ENCODE data around the gene RSAD1. TPM values are rescaled to one million over a fixed set of nuclear protein-coding genes. Genes with fewer than 3 reads are reported as not detected.
A peak's percentile ranks its signal among the peaks of the same experiment; 100 is the strongest.

Gene RSAD1
- total and polyA plus RNA-seq, 2 donors: 17.0 to 29.2 TPM

DNA sequence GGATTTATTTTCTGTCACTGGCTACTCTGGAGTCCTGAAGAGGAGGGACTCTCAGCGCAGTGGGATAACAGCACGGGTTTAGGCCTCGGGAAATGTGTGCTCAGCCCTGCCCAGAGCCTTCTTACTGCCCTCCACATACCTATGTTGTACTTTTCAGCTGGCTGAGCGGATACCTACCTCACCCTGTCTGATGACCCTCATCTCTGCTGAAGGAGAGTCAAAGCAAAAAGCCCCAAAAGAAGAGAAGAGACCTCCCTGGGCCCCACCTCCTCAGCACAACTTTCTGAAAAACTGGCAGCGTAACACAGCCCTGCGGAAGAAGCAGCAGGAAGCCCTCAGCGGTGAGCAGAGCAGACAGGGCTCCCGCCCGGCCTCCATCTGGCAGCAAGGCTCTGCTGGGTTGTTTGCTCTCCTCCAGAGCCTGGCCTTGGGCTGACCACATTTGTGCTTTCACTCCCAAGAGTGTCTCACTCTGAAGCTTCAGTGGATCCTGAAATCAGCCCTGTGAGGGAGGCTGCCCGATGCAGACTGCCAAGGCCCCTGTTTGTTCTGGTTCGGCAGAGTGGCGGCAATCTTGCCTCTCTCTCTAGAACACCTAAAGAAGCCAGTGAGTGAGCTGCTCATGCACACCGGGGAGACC lies 39.8 kb downstream of the RSAD1 start:
- no peaks in the 10 kb centered on the region for H3K4me1 ChIP-seq (ENCODE audit: insufficient read depth)
- peak overlapping the region; percentile 27 for H3K27ac ChIP-seq (ENCODE audit: low read depth)
- WGBS: 61% methylated on average over 13 of the region's 13 CpGs
- no peak overlapping the region for H3K4me3 ChIP-seq (ENCODE audit: low read depth, low read length)
- H3K36me3 ChIP-seq (ENCODE audit: insufficient read depth): no peaks in the 10 kb centered on the region
- DNase-seq (ENCODE audit: extremely low spot score): no peak

DNA sequence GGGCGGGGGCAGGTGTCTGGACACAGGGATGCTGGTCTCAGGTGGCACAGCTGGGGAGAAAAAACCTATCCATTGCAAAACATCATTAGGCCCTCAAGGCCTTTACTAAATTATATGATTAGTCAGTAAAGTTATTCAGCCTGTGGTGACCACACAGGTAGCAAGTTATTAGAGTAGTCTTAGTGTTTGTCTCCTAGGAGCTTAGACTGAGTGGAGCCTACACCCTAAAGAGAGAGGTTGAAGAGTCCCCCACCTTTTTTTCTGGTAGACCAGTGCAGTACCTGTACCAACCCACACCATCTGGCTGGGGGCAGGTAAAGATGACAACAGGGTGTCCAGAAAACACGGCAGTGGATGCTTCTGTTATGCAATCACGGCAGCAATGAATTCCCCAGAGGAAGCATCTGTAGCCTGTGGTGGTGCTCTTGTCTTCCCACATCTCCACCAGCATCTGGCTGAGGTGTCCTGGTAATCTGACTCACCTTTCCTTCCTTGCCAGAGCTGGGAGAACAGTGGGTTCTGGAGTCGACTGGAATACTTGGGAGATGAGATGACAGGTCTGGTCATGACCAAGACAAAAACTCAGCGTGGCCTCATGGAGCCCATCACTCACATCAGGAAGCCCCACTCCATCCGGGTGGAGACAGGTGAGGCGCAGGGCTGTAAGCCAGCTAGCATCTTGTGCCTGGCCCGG lies 40.6 kb downstream of the RSAD1 start:
- Histone ChIP-seq H3K27ac (ENCODE audit: low read depth) (no peak overlapping the region), H3K4me3 (ENCODE audit: low read depth, low read length) (no peak overlapping the region), H3K36me3 (ENCODE audit: insufficient read depth) (no peaks in the 10 kb centered on the region), H3K4me1 (ENCODE audit: insufficient read depth) (no peaks in the 10 kb centered on the region)
- WGBS: 91% methylated on average over 8 of the region's 8 CpGs
- DNase-seq (ENCODE audit: extremely low spot score): no peak

DNA sequence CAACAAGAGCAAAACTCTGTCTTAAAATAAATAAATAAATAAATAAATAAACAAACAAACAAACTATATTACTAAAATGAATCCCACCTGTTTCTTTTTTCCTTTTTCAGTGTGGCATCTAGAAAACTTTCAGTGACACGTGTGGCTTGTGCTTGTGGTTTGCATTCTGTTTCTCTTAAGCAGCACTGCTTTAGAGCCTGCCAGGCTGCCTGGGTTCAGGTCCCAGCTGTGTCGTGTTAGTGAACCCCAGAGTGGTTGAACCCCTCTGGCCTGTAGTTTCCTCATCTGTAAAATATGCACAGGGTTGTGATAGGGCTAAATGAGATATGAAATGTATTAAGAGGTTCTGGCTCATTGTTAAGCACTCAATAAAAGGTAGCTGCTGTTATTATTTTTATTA lies 41.8 kb downstream of the RSAD1 start:
- no peak overlapping the region for H3K27ac ChIP-seq (ENCODE audit: low read depth)
- 89% methylated on average over 2 of the region's 2 CpGs for WGBS
- H3K4me1 ChIP-seq (ENCODE audit: insufficient read depth): no peaks in the 10 kb centered on the region
- no peaks in the 10 kb centered on the region for H3K36me3 ChIP-seq (ENCODE audit: insufficient read depth)
- no peak for DNase-seq (ENCODE audit: extremely low spot score)
- no peak overlapping the region for H3K4me3 ChIP-seq (ENCODE audit: low read depth, low read length)

DNA sequence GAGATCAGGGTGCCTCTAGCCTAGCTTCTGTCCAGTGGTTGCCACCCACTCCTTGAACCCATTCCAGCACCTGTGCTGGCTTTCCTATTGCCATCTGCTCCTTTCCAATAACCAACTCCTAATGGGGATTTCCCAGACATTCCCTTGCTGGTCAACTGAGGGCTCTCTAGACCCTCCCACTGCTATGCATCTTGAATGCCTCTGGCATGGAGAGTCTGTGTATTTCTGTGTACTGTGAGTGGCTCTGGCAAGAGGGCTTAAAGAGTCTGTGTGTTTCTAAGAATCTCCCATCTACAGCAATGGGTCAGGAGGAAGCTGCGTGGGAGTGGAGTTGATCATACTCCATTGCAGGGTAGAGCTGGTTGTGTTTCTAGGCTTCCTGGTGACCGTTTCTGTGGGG lies 42.9 kb downstream of the RSAD1 start:
- H3K36me3 ChIP-seq (ENCODE audit: insufficient read depth): no peaks in the 10 kb centered on the region
- H3K4me3 ChIP-seq (ENCODE audit: low read depth, low read length): no peak overlapping the region
- DNase-seq (ENCODE audit: extremely low spot score): no peak
- H3K27ac ChIP-seq (ENCODE audit: low read depth): no peak overlapping the region
- H3K4me1 ChIP-seq (ENCODE audit: insufficient read depth): no peaks in the 10 kb centered on the region
- 77% methylated on average over 2 of the region's 2 CpGs for WGBS

DNA sequence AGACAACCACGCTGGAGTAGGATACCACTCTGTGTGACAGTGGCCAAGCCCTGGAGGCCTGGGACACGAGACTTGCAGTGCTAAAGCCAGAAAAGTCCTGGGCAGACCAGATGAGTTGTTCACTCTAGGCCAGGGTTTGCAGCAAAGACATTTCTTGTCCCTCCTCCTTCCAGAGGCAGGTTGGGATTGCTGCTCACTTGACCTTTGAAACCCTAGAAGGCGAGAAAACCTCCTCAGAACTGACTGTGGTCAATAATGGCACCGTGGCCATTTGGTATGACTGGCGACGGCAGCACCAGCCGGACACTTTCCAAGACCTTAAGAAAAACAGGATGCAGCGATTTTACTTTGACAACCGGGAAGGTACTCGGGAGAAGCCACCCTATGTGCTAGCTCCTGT lies 44.1 kb downstream of the RSAD1 start:
- 93% methylated on average over 10 of the region's 10 CpGs for WGBS
- no peaks in the 10 kb centered on the region for H3K36me3 ChIP-seq (ENCODE audit: insufficient read depth)
- H3K4me3 ChIP-seq (ENCODE audit: low read depth, low read length): no peak overlapping the region
- no peaks in the 10 kb centered on the region for H3K4me1 ChIP-seq (ENCODE audit: insufficient read depth)
- no peak for DNase-seq (ENCODE audit: extremely low spot score)
- no peak overlapping the region for H3K27ac ChIP-seq (ENCODE audit: low read depth)

DNA sequence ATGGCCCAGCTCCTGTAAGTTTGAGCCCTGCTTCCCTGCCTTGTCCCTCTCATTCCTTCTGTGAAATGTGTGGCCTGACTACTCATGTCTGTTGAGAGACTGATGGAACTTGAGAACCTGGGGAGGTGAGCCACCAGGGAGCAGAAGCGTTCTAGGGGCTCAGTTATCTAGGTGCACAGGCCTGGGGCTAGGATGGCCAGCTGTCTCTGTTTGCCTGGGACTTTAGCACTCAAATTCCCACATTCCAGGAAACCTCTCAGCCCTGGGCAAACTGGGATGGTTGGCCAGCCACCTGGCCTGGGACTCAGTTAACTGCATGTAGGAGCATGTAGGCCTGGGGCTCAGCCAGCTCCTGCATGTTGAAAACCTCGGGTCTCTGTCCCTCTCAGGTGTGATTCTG lies 44.5 kb downstream of the RSAD1 start:
- Histone ChIP-seq H3K4me3 (ENCODE audit: low read depth, low read length) (no peak overlapping the region), H3K27ac (ENCODE audit: low read depth) (no peak overlapping the region), H3K4me1 (ENCODE audit: insufficient read depth) (no peaks in the 10 kb centered on the region), H3K36me3 (ENCODE audit: insufficient read depth) (no peaks in the 10 kb centered on the region)
- WGBS: 85% methylated on average over 2 of the region's 2 CpGs
- no peak for DNase-seq (ENCODE audit: extremely low spot score)

DNA sequence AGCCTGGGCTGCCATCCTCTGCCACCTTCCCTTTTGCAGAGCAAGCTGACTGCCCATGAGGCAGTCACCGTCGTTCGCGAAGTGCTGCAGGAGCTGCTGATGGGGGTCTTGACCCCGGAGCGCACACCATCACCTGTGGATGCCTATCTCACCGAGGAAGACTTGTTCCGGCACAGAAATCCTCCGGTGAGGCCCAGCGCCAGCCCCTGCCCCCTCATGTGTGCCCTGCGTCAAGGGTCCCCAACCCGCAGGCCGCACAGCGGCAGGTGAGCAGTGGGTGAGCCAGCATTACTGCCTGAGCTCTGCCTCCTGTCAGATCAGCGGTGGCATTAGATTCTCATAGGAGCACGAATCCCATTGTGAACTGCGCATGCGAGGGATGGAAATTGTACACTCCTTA lies 46.2 kb downstream of the RSAD1 start:
- Histone ChIP-seq H3K36me3 (ENCODE audit: insufficient read depth) (no peaks in the 10 kb centered on the region), H3K4me3 (ENCODE audit: low read depth, low read length) (no peak overlapping the region), H3K4me1 (ENCODE audit: insufficient read depth) (no peaks in the 10 kb centered on the region), H3K27ac (ENCODE audit: low read depth) (no peak overlapping the region)
- 92% methylated on average over 18 of the region's 18 CpGs for WGBS
- DNase-seq (ENCODE audit: extremely low spot score): no peak

DNA sequence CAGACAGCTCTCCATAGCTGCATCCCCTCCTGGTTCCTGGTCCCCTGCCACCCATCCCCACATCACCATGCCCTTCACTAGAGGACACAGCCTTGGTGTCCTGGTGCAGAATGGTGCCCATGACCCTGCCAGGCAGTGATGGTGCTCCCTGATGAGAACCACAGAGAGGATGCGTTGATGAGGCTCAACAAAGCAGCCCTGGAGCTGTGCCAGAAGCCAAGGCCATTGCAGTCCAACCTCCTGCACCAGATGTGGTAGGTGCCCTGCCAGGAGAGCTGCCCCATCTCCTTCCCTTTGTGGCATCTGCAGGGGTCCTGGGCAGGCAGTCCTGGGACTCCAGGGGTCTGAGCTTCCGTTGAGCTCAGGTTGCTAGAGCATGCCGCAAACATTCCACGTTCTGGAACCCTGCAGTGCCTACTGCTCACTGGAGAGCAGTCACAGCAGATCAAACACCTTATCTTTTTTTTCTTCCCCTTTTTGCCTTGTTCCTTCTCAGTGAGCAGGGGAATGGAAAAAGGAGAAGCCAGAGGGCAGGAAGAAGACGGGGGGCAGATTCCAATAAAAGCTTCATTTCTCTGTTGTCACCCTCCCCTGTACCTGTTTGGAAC lies 48.6 kb downstream of the RSAD1 start:
- no peaks in the 10 kb centered on the region for H3K36me3 ChIP-seq (ENCODE audit: insufficient read depth)
- no peak overlapping the region for H3K4me3 ChIP-seq (ENCODE audit: low read depth, low read length)
- 62% methylated on average over 5 of the region's 5 CpGs for WGBS
- no peaks in the 10 kb centered on the region for H3K4me1 ChIP-seq (ENCODE audit: insufficient read depth)
- no peak overlapping the region for H3K27ac ChIP-seq (ENCODE audit: low read depth)
- no peak for DNase-seq (ENCODE audit: extremely low spot score)

DNA sequence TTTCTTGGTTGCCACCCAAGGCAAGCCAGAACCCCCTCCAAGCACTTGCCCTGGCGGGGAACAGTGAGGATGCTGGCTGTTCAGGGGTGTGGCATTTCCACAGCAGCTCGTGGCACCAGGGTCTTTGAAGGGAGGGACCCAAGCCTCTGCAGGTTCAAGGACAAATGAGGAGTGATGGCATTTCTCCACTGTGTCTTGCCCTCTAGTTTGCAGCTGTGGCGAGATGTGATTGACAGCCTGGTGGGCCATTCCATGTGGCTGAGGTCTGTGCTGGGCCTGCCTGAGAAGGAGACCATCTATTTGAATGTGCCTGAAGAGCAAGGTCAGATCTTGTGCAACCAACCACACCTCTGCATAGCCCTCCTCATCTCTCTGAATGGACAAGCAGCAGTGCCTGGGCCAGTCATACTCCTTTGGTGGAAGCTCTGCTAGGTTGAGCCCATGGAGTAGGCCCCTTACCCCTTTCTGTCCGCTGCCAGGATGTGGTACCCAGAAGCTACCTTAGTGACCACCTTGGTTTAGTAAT lies 49.4 kb downstream of the RSAD1 start:
- 67% methylated on average over 4 of the region's 4 CpGs for WGBS
- no peak overlapping the region for H3K27ac ChIP-seq (ENCODE audit: low read depth)

DNA sequence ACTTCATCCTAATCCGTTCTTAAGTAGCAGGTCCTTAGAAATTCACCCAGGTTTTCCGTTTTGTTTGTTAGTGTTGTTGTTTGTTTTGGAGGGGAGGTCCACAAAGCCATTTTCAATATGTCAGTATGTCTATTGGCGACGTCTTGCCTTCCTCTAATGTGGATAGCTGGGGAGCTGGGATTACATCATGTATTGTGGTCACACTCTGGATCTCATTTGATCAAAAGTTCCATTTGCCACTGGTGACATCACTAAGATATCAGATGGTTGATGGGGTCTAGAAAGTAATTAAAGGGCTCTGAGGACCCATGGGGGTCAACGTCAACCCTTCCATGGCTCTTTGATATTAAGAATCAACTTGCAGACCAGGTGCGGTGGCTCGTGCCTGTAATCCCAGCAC lies 51.2 kb downstream of the RSAD1 start:
- Histone ChIP-seq H3K4me3 (ENCODE audit: low read depth, low read length) (no peak overlapping the region), H3K4me1 (ENCODE audit: insufficient read depth) (no peaks in the 10 kb centered on the region), H3K36me3 (ENCODE audit: insufficient read depth) (no peaks in the 10 kb centered on the region), H3K27ac (ENCODE audit: low read depth) (no peak overlapping the region)
- DNase-seq (ENCODE audit: extremely low spot score): no peak
- 93% methylated on average over 7 of the region's 7 CpGs for WGBS

More for the DNA sequence above, 49.4 kb downstream of the RSAD1 start:
- DNase-seq (ENCODE audit: extremely low spot score): no peak
- Histone ChIP-seq H3K4me1 (ENCODE audit: insufficient read depth) (no peaks in the 10 kb centered on the region), H3K4me3 (ENCODE audit: low read depth, low read length) (no peak overlapping the region), H3K36me3 (ENCODE audit: insufficient read depth) (no peaks in the 10 kb centered on the region)

DNA sequence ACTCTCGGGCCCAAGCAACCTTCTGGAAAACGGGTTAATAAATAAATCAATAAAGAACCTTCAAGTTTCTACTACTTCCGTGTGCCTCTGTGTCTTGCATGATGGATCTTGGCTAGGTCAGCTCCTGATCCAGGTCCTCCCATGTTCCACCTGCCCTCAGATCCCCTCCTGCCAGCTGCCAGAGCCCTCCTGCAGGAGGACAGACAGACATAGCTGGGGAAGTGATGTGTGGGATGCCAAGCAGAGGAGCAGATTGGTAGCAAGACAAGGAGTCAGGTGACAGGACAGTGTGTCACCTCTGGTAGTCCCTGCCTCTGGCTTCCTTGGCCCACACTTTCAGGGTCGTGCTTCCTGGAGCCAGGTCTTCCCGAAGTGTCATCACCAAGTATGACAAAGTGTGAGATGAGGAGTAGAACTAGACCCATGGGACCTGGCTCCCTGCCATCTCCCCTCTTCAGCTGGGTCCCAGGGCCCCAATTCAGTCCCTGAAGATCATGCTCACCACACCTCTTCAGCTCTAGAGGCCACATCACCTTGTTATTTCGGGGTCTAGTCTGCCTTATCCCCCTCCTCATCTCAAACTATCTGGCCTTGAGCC lies 52.9 kb downstream of the RSAD1 start:
- Histone ChIP-seq H3K36me3 (ENCODE audit: insufficient read depth) (no peaks in the 10 kb centered on the region), H3K4me3 (ENCODE audit: low read depth, low read length) (no peak overlapping the region), H3K27ac (ENCODE audit: low read depth) (no peak overlapping the region), H3K4me1 (ENCODE audit: insufficient read depth) (no peaks in the 10 kb centered on the region)
- DNase-seq (ENCODE audit: extremely low spot score): no peak
- WGBS: 59% methylated on average over 6 of the region's 6 CpGs

DNA sequence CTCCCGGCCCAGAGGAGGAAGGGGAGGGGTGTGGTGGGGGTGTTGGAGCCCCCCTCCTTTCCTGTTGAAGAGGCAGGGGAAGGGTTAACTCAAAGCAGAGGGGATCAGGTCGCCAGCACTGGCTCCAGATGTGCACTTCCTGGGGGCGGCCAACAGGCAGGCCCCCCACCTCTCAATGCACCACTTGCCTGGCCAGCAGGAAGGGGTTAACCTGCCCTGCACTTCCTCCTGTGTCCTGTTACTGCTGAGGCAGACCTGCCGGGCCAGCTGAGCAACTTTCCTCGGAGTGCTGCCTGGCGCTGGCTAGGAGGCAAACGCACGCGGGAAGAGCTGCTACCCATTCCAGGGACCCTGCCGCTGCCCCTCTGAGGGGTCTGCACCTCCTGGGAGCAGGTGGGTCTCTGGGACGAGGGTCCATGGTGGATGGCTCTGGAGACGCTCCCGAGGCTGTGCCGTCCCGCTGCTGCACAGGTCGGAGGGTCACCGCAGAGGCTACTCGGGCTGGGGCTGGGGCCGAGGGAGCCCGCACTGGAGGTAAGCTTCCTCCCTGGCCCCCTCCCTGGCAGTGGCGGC lies 53.9 kb downstream of the RSAD1 start, which contains the start of gene EPN3:
TSS of gene EPN3 (plus strand) at position 284 of the 573 bp plus-strand sequence. CDS start 3,822 bp downstream, outside the sequence.
- Histone ChIP-seq H3K4me3 (ENCODE audit: low read depth, low read length) (peak within 1 kb of the TSS; percentile 22), H3K36me3 (ENCODE audit: insufficient read depth) (no peaks in the 10 kb centered on the region), H3K4me1 (ENCODE audit: insufficient read depth) (no peaks in the 10 kb centered on the region), H3K27ac (ENCODE audit: low read depth) (no peak within 1 kb of the TSS)
- DNase-seq (ENCODE audit: extremely low spot score): no peak
- WGBS: 3% methylated on average over 21 of the region's 21 CpGs

DNA sequence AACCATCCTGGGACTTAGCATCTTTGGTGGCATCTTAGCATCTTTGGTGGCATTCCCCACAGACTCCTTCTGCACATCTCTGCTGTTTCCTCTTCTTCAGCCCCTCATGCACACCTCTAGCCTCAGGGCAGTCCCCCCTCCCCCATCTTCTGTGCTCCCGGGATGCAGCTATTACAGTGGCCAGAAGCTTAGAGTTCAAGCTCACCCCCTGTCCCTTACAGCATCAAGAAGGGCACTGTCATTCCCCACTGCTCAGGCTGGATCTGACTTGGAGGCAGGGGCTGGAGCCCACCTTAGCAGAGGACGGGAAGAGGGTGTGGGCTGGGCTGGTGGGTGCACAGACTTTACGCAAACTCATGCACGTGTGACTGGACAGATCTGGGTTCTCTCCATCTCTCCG lies 54.5 kb downstream of the RSAD1 start:
- Histone ChIP-seq H3K4me3 (ENCODE audit: low read depth, low read length) (peak overlapping the region; percentile 22), H3K27ac (ENCODE audit: low read depth) (no peak overlapping the region), H3K36me3 (ENCODE audit: insufficient read depth) (no peaks in the 10 kb centered on the region), H3K4me1 (ENCODE audit: insufficient read depth) (no peaks in the 10 kb centered on the region)
- DNase-seq (ENCODE audit: extremely low spot score): no peak
- 16% methylated on average over 5 of the region's 5 CpGs for WGBS

Data from urinary bladder (tissue), 4 donors.